Left renal cortex interstitium (tissue), 4 donors: ENCODE measurements around the gene EVPL. TPM values are rescaled to one million over a fixed set of nuclear protein-coding genes. Genes with fewer than 3 reads are reported as not detected.
A peak's percentile ranks its signal among the peaks of the same experiment; 100 is the strongest.

Experiments used
- DNase-seq, 4 donors: peaks; one replicate each; pipeline ENCODE4 v3.0.0-alpha.2; 2013; ENCODE audit warnings: low read depth in 4 of 4, low spot score in 2 of 4, missing footprints in 1 of 4
- polyA plus RNA-seq, 4 donors: library from polyadenylated mRNA; unstranded; fragments of 120-200 nt; gene quantifications; one replicate each; pipeline ENCODE4 v1.2.1, GENCODE V29; 2013; ENCODE audit not compliant: insufficient read length in 4 of 4

Gene EVPL
- polyA plus RNA-seq, 4 donors, result 15.1 to 26.1 (median 22.9) TPM

DNA sequence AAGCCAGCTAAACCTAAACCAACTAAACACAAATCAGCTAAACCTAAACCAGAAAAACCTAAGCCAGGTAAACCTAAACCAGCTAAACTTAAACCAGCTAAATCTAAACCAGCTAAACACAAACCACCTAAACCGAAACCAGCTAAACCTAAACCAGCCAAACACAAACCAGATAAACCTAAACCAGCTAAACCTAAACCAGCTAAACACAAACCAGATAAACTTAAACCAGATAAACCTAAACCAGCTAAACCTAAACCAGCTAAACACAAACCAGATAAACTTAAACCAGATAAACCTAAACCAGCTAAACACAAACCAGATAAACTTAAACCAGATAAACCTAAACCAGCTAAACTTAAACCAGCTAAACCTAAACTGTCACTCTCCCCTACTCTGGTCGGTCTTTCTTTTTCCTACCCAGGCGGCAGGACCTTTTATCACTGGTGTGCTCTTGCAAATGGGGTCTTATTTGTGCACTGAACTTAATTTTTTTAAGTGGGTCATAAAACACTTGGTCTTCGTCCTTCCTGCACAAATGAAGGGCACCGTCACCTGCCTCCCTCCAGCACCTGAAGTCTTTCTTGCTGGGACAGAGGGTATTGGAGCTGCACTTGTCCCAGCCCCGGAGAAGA lies 7.2 kb downstream of the EVPL start:
- no peak for DNase-seq

- no peak for DNase-seq
Observed at GRCh38 chr17:76018801-76019200, 8.3 kb downstream of the EVPL start.

DNA sequence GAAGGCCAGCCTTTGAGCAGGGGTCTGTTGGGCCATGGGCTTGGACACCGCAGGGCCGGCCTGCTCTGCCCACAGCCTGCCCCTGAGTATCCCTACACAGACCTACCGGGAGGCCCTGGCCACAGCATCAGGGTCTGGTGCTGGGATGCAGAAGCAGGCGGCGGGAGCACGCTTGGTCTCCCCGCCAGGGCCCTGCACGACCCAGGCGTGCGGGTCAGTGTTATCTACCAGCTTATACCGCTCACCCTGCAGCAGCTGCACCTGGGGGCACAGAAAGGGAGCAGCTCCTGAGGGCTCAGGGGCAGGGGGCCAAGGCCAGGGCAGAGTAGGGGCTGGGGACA lies 8.8 kb downstream of the EVPL start:
- DNase-seq, result no peak

DNA sequence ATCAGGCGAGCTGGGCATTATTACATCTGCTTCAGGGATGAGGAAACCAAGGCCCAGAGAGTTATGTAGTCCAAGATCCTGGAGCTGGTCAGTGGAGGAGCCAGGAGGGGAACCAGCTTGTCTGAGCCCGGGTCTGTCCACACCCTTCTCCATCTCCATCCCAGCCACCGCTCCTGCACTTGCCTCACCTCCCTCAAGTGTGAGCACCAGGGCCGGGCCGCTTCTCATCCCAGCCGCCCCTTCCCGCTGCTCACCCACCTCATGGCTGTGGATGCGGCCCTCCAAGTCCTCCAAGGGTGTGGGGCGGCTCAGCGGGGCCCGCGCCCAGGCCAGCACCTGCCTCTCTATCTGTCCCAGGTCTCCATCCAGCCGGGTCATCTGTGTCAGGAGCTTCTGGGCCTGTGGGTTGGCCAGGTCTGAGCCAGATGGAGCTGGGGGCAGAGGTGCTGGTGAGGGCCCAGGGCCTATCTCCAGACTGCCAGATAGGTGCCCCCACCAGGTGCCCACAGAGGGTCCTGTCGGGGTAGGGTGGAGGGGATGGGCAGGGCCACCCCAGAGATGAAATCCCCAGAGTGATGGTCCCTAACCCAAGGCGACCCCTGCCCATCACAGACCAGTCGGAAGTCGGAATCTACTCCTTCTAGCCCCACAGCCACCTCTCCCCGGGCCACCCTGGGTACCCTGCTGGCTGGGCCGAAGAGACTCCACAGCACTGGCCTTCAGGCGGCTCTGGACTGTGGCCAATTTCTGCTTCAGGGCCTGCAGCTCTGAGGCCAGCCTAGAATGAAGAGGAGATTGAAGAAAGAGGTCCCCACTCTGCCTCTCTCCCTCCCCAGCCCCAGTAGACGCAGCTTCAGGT lies 9.4 kb downstream of the EVPL start:
- no peak for DNase-seq

GRCh38 chr17:76014925-76015261 lies 12.2 kb downstream of the EVPL start:
- no peak for DNase-seq

GRCh38 chr17:76014100-76014924 lies 12.8 kb downstream of the EVPL start:
- peak in 1 of 4 donors; percentile 62 for DNase-seq

- no peak for DNase-seq
Observed at GRCh38 chr17:76013377-76013932, 13.7 kb downstream of the EVPL start.

DNA sequence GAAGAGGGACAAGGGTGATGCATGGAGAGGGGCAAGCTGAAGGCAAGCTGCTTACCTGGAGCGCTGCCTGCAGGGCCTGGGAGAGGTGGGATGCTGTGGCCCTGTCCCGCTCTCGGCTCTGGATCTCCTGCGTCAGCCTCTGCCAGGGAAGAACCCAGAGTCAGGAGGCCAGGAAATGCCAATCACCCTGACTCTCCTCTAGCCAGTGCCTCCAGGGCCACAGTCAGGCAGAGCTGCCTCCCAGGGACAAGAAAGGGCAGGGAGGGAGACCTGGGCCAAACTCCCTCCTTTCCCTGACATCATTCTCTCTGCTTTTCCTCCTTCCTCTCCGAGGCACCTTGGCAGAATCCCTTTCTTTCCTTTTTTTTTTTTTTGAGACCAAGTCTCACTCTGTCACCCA lies 15.2 kb downstream of the EVPL start:
- DNase-seq, result no peak

DNA sequence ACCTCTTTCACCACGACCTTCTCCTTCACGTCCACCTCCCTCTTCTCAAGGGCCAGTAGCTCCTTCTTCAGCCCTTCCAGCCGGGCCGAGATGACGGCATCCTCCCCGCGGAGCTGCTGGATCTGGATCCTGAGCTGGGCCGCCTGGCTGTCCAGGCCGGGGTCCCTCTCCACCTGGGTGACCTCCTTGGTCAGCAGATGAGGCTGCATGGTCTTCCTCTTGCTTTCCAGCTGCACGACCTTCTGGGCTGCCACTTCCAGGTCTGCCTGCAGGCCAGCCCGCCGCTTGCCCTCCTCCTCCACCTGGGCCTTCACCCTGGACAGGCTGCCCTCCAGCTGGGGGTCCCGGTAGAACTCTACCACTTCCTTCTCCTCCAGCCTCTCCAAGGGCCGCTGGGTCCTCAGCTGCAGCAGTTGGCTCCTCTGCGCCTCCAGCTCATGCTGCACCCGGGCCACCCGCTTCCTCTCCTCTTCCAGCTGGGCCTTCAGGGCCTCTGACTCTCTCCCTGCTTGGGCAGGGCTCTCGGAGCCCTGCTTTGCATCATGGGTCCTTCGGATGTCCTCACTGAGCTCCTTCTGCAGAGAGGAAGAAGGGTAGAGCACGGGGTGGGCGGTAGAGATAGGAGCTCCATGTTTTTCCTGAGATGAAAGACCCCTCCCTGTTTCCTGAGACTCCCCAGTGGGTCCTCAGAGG lies 17.0 kb downstream of the EVPL start:
- no peak for DNase-seq

DNA sequence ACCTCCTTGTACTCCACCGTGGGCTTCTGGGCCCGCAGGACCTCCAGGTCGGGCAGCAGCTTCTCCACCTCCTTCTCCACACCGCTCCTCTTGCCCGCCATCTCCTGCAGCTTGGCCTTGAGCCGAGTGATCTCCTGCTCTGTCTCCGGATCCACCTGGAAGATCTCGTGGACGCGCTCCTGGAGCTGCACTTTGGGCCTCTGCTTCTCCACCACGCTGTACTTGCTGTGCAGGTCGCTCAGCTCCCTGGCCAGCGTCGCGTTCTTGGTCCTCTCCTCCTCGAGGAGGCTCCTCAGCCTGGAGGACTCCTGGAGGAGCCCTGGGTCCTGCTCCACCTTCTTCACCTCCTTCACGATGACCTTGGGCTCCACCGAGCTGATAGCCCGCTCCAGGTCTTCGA lies 17.7 kb downstream of the EVPL start:
- DNase-seq, result no peak

DNA sequence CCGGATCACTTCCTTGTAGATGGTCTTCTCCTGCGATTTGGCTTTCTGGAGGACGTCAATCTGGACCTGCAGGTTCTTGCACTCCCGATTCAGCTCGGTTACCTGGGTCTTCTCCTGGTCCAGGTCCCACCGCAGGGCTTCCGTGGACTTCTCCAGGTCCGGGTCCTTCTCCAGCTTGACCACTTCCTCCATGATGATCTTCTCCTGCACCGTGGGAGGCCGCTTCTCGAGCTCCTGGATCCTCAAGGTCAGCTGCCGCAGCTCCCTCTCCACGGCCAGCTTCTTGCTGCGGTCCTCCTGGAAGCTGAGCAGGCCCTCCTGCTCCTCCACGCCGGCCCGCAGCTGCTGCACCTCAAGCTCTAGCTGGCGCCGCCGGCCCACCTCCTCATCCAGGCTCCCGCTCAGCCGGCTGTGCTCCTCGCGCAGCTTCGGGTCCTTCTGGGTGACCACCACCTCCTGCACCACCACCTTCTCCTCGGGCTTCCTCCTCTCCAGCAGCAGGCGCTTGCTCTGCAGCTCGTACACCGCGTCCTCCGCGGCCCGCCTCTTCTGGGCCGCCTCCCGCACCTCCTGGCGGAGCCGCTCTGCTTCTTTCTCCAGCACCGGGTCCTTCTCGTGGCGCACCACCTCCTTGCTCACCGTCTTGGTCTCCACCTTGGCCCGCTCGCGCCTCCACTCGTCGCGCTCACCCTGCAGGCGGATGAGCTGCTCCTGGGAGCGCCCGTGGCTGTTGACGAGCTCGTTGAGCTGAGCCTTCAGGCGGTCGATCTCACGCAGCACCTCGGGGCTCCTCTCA lies 18.3 kb downstream of the EVPL start:
- no peak for DNase-seq

DNA sequence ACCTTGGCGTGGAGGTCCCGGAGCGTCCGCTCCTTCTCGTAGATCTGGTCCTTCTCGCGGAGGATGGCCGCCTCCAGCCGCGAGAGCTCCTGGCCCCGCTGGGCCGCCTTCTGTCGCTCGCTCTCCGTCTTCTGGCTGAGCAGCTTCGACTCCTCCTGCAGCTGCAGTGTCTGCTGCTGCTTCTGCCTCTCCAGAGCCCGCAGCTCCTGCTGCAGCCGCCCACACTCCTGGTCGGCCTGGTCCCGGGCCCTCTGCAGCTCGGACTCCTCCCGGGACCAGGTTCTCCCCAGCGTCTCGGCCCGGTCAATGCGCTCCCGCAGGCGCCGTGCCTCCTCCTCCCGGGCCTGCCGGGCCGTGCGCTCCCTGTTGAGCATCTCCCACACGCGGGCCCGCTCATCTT lies 18.9 kb downstream of the EVPL start:
- no peak for DNase-seq

DNA sequence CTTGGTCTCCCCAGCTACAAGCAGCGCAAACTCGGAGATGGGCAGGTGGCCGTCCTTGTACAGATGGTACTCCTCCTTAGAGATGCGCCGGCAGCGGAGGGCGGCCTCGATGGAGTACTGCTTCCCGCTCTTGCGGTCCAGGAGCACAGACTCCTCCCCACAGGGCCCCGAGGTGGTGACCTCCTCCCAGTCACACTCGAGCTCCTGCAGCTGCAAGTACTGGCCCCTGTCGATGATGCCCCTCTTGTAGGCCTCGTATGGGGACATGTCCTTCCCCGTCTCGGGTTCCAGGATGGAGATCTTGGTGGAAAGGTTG lies 19.3 kb downstream of the EVPL start:
- no peak for DNase-seq

DNA sequence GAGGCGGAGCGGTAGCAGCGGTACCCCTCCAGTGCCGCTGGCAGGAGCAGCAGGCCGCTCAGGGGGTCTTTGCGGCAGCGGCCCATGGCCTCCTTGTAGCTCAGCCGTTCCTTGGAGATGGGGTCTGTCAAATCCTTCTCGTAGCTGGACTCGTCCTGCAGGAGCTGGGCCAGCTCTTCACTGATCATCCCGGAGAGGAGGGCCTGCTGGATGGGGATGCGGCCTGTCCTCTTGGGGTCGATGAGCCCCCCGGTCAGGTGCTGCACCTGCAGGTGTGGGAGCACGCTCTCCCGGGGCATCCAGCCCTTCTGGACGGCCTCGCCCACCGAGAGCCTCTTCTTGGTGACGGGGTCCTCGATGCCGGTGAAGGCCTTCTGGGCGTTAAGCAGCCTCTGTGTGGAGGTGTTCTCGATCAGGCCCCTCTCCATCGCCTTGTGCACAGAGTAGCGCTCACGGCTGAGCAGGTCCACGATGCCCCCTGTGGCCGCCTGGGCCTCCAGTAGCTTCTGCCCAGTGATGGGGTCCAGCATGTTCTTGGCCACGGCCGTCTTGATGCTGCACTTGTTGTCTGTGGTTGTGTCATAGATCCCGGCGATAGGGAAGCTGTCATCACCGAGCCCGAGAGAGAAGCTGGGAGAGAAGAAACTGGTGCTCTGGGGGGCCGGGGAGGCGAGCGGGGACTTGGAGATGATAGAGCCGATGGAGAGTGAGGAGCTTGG lies 19.8 kb downstream of the EVPL start:
- no peak for DNase-seq

GRCh38 chr17:76005263-76006149 lies 21.6 kb downstream of the EVPL start:
- no peak for DNase-seq

- no peak for DNase-seq
Observed at GRCh38 chr17:76004750-76005262, 22.3 kb downstream of the EVPL start.

DNA sequence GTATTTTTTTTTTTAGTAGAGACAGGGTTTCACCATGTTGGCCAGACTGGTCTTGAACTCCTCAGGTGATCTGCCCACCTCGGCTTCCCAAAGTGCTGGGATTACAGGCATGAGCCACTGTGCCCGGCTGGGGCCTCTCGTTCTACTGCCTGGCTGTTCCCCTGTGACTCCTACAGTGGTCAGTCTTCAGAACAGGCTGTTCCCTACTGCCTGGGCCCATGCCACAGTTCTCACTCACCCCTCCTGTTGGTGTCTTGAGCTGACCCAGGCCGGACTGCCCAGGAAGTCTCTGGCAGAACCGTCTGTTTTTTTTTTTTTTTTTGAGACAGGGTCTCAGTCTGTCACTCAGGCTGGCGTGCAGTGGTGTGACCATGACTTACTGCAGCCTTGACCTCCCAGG lies 23.2 kb downstream of the EVPL start:
- no peak for DNase-seq

DNA sequence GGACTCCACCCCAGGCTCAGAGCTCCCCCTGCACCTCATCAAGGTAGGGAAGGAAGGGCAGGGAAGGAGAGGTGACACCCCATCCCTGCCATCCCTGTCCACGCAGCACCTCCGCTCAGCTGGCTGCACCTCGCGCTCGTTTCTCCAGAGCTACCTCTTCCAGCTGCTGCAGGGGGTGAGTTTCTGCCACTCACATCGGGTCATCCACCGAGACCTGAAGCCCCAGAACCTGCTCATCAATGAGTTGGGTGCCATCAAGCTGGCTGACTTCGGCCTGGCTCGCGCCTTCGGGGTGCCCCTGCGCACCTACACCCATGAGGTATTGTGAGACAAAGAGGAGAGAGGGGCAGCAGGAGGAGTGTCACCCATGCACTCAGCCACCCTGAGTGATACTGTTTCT lies 25.0 kb downstream of the EVPL start:
- DNase-seq, result no peak
